GM12801 (cell line): Measurements from ENCODE around the gene CYP11A1.

ENCODE experiments used
- TF ChIP-seq, protein P1 (sequence below): IDR thresholded peaks from one replicate; pipeline ENCODE4 v1.5.1; 2011; ENCODE audit warnings: control low read depth; ENCODE audit not compliant: insufficient read length; ENCODE audit errors: extremely low read depth

Gene CYP11A1

DNA sequence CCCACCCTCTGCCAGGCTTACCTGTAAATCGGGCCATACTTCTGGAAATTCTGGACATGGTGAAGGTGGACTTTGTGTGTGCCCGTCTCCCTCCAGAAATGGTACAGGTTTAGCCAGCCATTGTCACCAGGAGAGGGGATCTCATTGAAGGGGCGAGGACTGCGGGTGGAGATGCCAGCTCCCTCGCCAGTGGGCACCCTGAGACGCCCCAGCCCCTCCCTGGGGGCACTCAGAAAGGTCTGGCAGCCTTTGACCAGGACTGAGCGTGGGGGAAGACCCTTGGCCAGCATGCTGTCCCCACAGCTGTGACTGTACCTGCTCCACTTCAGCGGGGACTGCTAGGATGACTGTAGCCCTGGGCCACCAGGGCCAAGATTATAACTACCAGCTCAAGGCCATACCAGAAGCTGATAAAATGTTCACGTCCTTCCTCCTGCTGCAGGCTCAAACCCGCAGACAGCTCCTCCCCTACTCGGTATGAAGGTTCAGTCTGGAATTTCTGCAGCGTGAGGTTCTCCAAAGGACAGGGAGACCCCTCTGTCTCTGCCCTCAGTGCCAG, at the start of gene CYP11A1:
Gene CYP11A1, minus strand, starts transcription at position 351 of the 559 bp plus-strand sequence. Its CDS starts 61 bp downstream, at position 290.
- TF ChIP-seq, protein P1, sequence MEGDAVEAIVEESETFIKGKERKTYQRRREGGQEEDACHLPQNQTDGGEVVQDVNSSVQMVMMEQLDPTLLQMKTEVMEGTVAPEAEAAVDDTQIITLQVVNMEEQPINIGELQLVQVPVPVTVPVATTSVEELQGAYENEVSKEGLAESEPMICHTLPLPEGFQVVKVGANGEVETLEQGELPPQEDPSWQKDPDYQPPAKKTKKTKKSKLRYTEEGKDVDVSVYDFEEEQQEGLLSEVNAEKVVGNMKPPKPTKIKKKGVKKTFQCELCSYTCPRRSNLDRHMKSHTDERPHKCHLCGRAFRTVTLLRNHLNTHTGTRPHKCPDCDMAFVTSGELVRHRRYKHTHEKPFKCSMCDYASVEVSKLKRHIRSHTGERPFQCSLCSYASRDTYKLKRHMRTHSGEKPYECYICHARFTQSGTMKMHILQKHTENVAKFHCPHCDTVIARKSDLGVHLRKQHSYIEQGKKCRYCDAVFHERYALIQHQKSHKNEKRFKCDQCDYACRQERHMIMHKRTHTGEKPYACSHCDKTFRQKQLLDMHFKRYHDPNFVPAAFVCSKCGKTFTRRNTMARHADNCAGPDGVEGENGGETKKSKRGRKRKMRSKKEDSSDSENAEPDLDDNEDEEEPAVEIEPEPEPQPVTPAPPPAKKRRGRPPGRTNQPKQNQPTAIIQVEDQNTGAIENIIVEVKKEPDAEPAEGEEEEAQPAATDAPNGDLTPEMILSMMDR, result no peak

GRCh38 chr15:74417225-74417624, 49.8 kb upstream of the CYP11A1 start:
- TF ChIP-seq, protein P1, result no peak

GRCh38 chr15:74415966-74416916, 48.8 kb upstream of the CYP11A1 start:
- TF ChIP-seq, protein P1, result no peak

DNA sequence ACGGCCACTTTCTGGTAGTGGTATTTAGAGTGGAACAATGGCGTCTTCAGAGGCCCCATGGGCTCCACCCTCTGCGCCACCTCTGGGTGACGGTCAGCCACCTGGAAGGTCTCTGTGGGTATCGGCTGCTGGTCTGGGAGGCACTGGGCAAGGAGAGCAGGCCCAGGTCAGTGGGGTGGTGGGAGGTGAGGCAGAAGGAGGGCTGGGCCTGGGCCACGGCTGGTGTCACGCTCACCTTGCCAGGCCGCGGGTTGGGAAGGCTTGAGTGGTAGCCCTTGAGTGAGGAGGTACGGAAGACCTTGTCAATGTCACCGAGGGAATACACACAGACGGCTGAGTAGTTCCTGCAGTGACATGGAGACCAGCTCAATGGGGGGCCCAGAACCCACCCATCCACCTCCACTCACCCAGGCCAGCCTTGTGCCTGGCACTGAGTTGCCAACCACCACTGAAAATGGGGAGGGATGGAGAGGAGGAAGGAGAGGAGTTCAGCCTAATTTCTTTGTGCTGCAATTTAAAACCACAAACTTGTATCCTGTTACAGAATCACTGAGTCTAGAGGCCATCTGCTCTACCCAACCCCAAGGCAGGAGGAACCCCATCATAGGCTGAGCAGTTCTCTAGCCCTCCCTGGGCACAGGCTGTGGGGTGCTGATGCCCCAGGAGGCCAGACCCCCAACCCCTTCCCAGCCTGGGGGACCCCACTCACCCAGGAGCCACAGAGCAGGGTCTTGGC, 47.3 kb upstream of the CYP11A1 start:
- TF ChIP-seq, protein P1, result no peak

GRCh38 chr15:74414081-74414580, 46.7 kb upstream of the CYP11A1 start:
- TF ChIP-seq, protein P1, result no peak

- TF ChIP-seq, protein P1, result no peak
Measured at GRCh38 chr15:74413350-74414080, 46.1 kb upstream of the CYP11A1 start.
